ENCODE measurements around the gene CLSTN1. TPM values are rescaled to one million over a fixed set of nuclear protein-coding genes. Genes with fewer than 3 reads are reported as not detected.
"Not testable (repeated sequence)": the region's sequence is repeated elsewhere in the genome, so short reads cannot be mapped to it uniquely, and the experiment has no call there.

Gene CLSTN1
- total RNA-seq, 2 donors from 2014 or later: 235 to 251 TPM

DNA sequence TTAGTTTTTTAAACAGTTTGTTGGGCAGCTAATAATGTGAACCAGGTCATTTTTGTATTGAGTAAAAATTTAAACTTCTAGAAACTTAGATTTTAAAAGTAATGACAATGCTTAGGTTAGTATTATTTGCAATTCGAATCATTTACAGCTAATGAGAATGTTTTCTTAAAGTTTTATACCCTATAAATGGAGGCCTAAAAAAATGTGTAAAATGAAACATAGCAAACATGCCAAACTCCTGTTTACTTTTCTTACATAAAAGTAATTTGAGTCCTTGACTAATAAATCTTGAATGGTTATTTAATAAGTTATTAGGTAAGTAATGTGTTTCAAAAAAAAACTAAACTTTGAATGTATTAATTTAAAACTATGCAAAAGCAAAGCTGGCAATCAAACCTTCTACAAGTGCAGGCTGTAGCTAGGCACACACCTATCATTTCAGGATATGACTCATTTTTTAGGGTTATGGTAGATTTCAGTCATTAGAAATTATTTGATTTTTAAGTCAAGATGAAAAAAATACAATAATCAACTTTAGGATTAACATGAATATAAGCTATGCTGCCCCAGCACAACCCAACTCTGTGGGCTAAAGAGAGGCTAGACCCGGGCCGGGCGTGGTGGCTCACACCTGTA is 41.5 kb downstream of the CLSTN1 start:
- DNase-seq (no peak), ATAC-seq (peak; percentile 19)
- intact Hi-C loops (cut with DNase I, micrococcal nuclease): loop anchor here (5.0 to 10.0 kb wide), 2 partner anchors 83 to 85 kb away; no protein-coding TSS in a partner anchor

DNA sequence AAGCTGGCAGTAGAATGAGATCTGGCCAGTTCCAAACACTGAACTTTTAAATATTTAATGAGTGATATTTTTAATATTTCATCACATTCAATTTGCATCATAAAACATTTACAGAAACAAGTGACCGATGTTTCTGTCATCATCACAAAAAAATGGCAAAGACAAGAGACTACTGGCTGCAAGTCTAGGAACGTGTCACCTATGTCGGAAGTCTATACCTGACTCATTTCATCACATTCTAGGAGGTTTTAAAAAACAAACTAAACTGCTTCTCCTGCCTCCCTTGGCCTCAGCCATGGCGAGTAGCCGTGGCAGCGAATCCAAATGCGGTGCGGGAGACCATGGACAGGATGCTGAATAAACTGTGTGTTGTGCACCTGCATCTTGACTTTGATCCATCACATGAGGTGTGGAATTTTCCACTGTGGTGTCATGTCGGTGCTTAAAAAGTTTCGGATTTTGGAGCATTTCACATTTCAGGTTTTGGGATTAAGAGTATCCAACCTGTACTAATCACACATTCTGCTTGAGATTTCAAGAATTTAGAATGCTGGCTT is 43.1 kb downstream of the CLSTN1 start:
- intact Hi-C loops (cut with DNase I, micrococcal nuclease): loop anchor here (5.0 to 10.0 kb wide), 2 partner anchors 84 to 87 kb away; no protein-coding TSS in a partner anchor
- ATAC-seq (no peak), DNase-seq (no peak)

DNA sequence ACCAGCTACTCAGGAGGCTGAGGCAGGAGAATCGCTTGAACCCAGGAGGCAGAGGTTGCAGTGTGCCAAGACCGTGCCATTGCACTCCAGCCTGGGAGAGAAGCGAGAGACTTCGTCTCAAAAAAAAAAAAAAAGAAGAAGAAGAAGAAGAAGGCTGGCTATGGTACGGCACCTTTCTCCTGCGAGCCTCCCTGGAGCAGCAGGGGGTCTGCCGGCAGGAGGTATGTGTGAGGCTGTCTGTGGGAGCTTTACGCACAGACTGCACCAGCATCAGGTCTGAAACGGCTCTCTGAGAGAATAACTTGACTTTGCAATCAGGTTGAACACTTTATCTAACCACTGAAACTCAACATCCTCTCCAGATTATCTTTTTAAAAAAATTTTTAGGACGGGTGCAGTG is 44.9 kb downstream of the CLSTN1 start:
- intact Hi-C loops (cut with DNase I, micrococcal nuclease): no loop called here
- DNase-seq: no peak
- ATAC-seq: no peak

DNA sequence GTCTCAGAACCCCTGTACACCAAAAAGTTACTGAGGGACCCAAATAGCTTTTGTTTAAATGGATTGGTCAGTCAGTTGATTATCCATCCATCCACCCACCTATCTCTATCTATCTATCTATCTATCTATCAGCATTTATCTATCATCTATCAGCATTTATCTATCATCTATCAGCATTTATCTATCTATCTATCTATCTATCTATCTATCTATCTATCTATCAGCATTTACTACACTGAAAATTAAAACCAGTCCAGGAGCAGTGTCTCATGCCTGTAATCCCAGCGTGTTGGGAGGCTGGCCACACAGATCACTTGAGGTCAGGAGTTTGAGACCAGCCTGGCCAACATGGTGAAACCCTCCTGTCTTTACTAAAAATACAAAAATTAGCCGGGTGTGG is 47.1 kb downstream of the CLSTN1 start:
- ATAC-seq (no peak), DNase-seq (no peak)
- intact Hi-C loops (cut with DNase I, micrococcal nuclease): no loop called here

DNA sequence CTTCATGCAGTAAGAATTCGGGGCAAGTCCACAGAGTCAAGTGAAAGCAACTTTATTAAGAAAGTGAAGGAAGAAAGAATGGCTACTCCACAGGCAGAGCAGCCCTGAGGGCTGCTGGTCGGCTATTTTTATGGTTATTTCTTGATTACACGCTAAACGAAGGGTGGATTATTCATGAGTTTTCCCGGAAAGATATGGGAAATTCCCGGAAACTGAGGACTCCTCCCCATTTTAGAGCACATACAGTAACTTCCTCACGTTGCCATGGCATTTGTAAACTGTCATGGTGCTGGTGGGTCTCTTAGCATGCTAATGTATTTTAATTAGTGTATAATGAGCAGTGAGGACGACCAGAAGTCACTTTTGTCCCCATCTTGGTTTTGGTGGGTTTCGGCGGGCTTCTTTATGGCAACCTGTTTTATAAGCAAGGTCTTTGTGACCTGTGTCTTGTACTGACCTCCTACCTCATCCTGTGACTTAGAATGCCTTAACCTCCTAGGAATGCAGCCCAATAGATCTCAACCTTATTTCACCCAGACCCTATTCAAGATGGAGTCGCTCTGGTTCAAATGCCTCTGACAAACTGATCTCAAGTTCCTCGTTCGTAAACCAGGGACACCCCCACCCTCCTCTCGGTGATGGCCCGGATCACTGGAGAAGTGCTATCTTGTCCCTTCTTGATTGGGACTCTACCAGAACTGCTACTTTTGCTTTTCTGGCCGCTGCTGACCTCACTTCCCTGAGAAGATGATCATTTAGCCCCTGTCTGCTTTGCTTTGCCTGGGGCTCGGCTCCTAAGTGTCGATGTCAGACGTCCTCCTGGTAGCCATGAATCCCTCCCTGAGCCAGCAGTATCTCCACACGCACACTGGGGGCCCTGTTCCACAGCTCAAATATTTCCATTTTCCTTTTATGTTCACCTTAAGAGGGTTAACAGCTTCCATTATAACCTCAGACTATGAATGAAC is 48.8 kb downstream of the CLSTN1 start:
- no peak for ATAC-seq
- intact Hi-C loops (cut with DNase I, micrococcal nuclease): no loop called here
- DNase-seq: no peak

DNA sequence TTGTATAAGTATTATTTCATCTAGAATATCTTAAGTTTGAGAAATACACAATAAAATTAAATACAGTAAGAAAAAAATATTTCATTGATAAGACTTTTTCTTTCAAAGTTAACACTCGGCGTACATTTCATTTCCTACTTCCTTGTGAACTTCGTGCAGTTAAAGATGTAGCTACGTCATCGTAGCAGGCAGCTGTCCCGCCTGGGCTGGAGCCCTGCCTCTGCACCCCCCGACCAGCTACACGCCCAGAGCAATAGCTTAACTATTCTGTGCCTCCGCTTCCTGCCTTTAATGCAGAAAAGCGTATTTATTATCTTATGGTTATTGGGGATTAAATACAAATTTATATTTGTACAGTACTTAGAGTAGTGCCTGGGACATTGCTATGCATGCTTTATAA is 53.5 kb downstream of the CLSTN1 start:
- DNase-seq (peak; percentile 75 to 82), ATAC-seq (peak; percentile 94)
- intact Hi-C loops (cut with DNase I, micrococcal nuclease): no loop called here

GRCh38 chr1:9768983-9769382 is 54.8 kb downstream of the CLSTN1 start:
- intact Hi-C loops (cut with DNase I, micrococcal nuclease): no loop called here
- no peak for DNase-seq

GRCh38 chr1:9767964-9768668 is 55.6 kb downstream of the CLSTN1 start:
- intact Hi-C loops (cut with DNase I, micrococcal nuclease): no loop called here
- peak; percentile 51 to 54 for DNase-seq
- ATAC-seq: peak; percentile 21

More at GRCh38 chr1:9768983-9769382, 54.8 kb downstream of the CLSTN1 start:
- no peak for ATAC-seq

DNA sequence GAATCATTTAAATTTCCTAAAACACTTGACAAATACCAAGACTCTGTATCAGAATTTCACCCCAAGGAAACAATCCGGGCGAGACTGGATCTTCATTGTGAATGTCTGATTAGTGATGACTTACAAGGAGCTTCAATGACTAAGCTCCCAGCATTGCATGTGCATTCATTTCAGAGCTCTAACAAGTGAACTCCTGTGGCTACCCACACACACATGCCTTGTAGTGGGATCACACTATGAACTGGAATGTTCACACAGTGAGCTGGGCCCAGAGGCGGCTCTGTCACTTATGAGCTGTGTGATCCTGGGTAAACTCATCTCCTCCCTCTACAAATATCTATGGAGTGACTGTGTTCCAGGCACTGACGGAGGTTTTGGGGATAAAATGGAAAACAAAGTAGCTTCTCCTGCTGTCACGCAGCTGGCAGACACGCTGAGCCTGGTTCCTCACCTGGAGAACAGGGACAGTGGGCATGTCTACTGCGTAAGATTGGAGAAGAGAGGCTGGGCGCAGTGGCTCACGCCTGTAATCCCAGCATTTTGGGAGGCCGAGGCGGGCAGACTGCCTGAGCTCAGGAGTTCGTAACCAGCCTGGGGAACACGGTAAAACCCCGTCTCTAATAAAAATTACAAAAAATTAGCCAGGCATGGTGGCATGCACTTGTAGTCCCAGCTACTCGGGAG is 56.9 kb downstream of the CLSTN1 start:
- intact Hi-C loops (cut with DNase I, micrococcal nuclease): no loop called here
- DNase-seq: no peak
- no peak for ATAC-seq

DNA sequence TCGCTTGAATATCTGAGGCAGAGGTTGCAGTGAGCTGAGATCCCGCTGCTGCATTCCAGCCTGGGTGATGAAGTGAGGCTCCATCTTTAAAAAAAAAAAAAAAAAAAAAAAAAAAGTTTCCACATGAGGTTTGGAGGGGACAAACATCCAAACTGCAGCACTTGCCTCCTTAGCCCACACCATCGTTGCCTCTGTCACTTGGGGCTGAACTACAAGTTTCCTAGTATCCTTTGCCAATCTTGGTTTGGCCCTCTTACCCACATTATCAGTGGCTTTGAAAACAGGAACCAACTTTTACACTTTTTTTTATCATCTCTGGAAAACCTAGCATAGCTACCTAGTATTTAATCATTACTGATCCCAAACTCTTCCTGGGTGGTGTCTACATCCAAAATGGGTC is 59.2 kb downstream of the CLSTN1 start:
- no peak for DNase-seq
- no peak for ATAC-seq
- intact Hi-C loops (cut with DNase I, micrococcal nuclease): no loop called here

- no peak for ATAC-seq
- no peak for DNase-seq
- intact Hi-C loops (cut with DNase I, micrococcal nuclease): no loop called here
These were observed 59.9 kb downstream of the CLSTN1 start for GRCh38 chr1:9763914-9764313.

- DNase-seq; intact Hi-C loops (cut with DNase I, micrococcal nuclease); ATAC-seq: not testable (repeated sequence)
These were observed 61.3 kb downstream of the CLSTN1 start for GRCh38 chr1:9762446-9762845.

- intact Hi-C loops (cut with DNase I, micrococcal nuclease): no loop called here
- no peak for DNase-seq
- ATAC-seq: no peak
These were observed 61.9 kb downstream of the CLSTN1 start for GRCh38 chr1:9761855-9762254.

DNA sequence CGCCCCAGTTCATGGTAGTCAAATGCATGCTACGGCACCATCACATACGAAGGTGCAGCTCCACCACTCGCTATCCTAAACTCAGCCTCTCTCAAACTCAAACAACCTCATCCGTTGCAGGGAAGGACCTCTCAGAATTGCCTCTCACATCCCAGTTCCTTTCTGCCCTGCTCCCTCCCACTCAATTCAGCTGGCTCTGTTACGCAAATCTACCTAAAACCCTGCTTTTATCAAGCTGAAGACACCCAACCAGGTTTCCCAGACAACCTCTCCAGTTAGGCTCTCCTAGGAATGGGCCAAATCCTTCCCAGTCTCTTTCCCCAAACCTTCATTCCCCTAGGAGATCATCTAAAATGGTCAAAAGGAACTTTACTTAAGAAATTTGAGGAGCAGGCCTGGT is 62.9 kb downstream of the CLSTN1 start:
- intact Hi-C loops (cut with DNase I, micrococcal nuclease): no loop called here
- DNase-seq (no peak), ATAC-seq (no peak)

DNA sequence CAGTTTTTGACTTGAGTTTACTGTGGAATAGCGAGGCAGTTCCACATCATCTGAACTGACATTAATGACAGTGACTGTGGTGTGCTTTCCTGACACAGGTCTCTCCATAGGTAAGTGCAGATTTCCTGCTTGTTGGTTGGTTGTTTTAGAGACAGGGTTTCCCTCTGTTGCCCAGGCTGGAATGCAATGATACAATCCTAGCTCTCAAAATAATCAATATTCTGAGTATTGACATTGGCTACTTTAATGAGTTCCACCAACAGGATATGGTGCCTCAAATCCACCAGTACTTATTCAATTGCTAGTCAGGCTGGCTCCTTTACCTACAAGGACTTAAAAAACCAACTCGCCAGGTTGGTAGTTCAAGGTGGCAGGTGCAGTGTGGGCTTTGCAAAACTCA is 63.8 kb downstream of the CLSTN1 start:
- ATAC-seq (no peak), DNase-seq (no peak)

GRCh38 chr1:9758559-9759121 is 65.1 kb downstream of the CLSTN1 start:
- no peak for ATAC-seq
- intact Hi-C loops (cut with DNase I, micrococcal nuclease): no loop called here
- no peak for DNase-seq

More for the DNA sequence above, 63.8 kb downstream of the CLSTN1 start:
- intact Hi-C loops (cut with DNase I, micrococcal nuclease): no loop called here

DNA sequence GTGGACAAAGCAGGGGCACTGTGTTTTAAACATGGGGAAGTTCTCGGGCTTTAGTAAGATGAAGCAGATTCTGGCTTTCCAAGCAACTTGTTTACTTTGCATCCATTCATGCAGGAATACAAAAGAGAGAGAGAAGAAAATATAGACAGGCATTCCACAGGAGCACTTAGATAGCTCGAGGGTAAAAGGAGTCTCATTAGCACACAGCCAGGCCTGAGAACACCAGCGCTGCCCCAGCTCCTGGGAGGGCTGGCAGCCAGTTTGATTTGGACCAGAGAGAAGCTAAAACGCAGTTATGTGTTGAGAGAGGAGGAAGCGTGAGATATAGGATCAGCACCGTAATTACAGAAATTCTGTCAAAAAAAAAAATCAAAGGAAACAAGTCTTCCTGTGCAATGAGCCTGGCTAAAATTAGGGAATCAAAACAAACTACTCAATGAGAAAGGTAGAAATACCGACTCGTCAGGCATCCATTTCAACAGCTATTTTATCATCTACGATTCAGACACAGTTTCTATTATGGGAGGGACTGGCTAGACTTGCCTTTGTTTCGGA is 68.2 kb downstream of the CLSTN1 start:
- intact Hi-C loops (cut with DNase I, micrococcal nuclease): no loop called here
- ATAC-seq (no peak), DNase-seq (no peak)

DNA sequence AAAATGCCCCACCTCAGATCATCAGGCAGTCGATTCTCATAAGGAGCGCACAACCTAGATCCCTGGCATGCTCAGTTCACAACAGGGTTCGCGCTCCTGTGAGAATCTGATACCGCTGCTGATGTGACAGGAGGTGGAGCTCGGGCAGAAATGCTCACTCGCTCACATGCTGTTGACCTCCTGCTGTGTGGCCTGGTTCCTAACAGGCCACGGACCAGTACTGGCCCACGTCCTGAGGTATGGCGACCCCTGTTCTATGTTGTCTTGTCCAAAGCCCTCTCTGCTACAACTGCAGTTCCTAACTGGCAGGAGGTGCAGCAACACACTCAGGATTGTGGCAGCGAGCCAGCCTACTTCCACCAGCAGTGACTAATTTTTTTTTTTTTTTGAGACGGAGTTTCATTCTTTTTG is 70.6 kb downstream of the CLSTN1 start:
- ATAC-seq: no peak
- intact Hi-C loops (cut with DNase I, micrococcal nuclease): no loop called here
- no peak for DNase-seq
